Left cardiac atrium (tissue), 4 donors: ENCODE measurements around the gene ZBTB40. TPM values are rescaled to one million over a fixed set of nuclear protein-coding genes. Genes with fewer than 3 reads are reported as not detected.

Experiments used
- ATAC-seq, 2 donors: fragments of 200-7000 bp; cut with Tn5 transposase; one replicate each; pipeline ENCODE4 v1.9.1; 2020; ENCODE audit warnings: mild to moderate bottlenecking in 2 of 2, moderate library complexity in 2 of 2
- DNase-seq: peaks from one replicate; pipeline ENCODE4 v3.0.0-alpha.2; 2020
- intact Hi-C, 2 donors: fragments of 100-400 bp; cut with DNase I; formaldehyde crosslinking; loops; one replicate each; pipeline versions ENCODE4 v1.14.1 to v1.15.1; 2022 to 2023
- total RNA-seq, 2 donors: library from RNA; stranded (reverse); fragmentation: NEBNext Ultra II Directional; extraction: Animal tissue kit (Norgen Biotek cat#: 25700); gene quantifications; one replicate each; pipeline ENCODE4 v1.2.1, GENCODE V29; 2021
- donor health status: DM: no; HTN: yes; CAD: no.
- donor health status: DM: no; HTN: yes; CAD: no; lungs with severe emphysema.
- donor health status: DM: yes; HTN: yes; CAD: no.
- donor health status: Dilated cardiomyopathy.

ZBTB40 gene
- total RNA-seq, 2 donors from 2014 or later = 11.1 to 13.5 TPM

DNA sequence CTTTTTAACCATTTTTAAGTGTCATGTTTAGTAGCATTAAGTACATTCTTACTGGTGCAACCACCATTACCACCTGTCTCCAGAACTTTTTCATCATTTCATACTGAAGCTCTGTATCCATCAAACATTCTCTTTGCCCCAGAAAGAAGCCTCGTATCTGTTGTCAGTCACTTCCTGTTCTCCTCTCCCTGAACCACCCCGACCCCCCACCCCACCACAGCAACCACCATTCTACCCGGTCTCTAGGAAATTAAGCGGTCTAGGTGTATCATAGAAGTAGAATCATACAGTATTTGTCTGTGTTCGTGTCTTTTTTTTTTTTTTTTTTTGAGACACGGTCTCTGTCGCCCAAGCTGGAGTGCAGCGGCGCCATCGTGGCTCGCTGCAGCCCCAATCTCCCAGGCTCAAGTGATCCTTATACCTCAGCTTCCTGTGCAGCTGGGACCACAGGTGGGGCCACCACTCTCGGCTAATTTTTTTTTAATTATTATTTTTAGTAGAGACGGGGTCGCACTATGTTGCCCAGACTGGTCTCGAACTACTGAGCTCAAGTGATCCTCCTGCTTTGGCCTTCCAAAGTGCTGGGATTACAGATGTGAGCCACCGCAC, 88.0 kb downstream of the ZBTB40 start:
- DNase-seq (no peak), ATAC-seq (no peak)
- intact Hi-C loops = loop anchor here in 1 of 2 donors (10.0 kb wide), 1 partner anchor 95 kb away; the partner anchor contains the start of gene C1QA

DNA sequence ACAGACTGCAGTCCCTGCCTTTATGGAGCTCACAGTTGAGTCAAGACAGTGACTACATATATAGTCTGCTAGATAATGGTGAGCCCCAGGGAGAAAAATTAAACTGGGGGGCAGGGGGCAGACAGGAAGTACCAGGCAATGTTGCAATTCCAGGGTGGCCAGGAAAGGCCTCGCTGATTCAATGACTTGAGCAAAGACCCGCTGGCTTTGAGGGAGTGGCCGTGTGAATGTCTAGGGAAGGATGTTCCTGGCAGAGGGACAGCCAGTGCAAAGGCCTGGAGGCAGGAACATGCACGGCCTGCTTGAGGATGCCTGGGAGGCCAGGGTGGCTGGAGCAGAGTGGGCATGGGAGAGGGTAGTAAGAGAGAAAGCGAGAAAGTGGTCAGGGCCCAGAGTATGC, 88.7 kb downstream of the ZBTB40 start:
- intact Hi-C loops = no loop called here
- DNase-seq (no peak), ATAC-seq (no peak)

DNA sequence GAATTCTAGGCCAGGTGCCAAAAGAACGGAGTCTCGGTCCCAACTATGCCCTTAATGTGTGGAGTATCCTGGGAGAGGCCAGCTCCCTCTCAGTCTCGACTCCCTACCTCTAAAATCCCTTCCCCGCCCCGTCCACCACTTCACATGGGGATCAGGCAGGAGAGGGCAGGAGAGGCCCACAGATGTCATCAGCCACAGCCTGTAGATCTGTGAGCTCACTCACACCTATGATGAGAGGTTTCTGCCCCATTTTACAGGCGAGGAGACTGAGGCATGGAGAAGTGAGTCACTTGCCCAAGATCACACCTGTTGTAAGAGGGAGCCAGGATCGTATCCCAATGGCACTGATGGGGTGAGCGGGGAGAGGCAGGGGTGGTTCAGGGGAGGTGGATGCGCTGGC, 91.2 kb downstream of the ZBTB40 start:
- DNase-seq = no peak
- intact Hi-C loops = no loop called here
- ATAC-seq = no peak

DNA sequence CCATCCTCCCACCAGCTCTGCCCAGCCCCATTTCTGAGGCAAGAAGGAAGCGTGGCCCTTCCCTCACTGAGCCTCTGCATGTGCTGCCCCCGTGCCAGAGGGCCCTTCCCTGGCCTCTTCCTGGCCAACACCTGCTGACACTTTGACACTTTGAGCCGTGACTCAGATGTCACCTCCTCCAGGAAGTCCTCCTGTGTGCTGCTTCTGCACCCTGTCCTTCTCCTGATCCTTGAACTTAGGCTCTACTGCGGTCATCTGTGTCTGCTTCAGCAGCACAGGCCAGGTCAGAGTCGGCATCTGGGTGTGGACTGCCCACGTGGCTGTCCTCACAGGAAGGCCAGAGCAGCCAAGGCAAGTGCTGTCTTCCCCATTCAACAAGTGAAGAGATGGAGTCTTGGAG, 92.0 kb downstream of the ZBTB40 start:
- intact Hi-C loops = no loop called here
- no peak for ATAC-seq
- no peak for DNase-seq

DNA sequence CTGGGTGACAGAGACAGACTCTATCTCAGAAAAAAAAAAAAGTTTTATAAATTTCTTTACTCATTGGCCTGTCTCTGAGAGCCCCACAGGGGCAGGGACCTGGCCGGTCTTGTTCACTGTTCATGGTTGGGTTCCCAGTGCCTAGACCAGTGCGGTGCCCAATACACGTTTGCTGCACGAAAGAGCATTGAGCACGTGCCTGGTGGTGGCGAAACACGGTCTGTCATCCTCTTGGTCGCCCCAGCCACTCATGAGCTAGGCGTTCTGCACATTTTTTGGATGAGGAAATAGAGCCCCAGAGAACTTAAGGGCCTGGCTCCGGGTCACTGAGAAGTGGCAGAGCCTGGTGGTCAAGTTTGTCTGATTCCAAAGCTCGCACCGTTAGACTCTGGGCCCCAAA, 93.0 kb downstream of the ZBTB40 start:
- ATAC-seq (no peak), DNase-seq (no peak)
- intact Hi-C loops = no loop called here

DNA sequence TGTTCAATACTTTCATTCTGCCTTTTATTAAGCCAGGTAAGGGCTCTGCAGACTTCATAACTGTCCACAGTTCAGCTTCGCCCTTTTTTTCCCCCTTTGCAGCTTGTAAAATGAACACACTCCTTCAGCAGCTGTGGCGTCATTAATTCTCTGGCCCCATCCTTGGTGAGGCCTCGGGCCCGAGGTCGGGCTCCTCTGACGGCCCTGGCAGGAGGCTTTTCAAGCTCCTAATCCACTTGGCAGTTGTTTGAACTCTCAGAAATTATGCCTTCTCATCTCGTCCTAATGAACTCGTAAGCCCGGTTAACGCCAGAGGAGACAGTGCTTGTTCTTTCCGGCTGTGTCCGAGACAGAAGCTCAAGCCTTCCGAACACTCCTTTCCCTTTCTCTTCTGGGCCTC, 93.5 kb downstream of the ZBTB40 start:
- intact Hi-C loops = no loop called here
- no peak for DNase-seq
- no peak for ATAC-seq

DNA sequence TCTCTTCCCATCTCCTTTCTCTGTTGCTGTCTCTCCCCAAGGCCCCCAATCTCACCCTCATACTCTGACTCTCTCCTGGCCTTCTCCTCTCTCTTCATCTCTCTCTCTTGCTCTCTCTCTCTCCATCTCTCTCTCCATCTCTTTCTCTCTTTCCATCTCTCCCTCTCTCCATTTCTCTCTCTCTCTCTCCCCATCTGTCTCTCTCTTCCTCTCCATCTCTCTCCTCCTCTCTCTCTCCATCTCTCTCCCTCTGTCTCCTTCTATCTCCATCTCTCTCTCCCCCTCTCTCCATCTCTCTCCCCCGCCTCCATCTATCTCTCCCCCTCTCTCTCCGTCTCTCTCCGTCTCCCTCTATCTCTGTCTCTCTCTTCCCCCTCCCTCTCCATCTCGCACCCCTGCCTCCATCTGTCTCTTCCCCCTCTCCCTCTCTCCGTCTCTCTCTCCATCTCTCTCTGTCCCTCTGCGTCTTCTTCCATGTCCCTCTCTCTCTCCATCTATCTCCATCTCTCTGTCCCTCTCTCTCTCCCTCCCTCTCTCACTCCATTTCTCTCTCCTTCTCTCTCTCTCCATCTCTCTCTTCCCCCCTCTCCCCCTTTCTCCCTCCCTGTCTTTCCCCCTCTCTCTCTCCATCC, 95.7 kb downstream of the ZBTB40 start:
- intact Hi-C loops = no loop called here
- DNase-seq (no peak), ATAC-seq (no peak)

DNA sequence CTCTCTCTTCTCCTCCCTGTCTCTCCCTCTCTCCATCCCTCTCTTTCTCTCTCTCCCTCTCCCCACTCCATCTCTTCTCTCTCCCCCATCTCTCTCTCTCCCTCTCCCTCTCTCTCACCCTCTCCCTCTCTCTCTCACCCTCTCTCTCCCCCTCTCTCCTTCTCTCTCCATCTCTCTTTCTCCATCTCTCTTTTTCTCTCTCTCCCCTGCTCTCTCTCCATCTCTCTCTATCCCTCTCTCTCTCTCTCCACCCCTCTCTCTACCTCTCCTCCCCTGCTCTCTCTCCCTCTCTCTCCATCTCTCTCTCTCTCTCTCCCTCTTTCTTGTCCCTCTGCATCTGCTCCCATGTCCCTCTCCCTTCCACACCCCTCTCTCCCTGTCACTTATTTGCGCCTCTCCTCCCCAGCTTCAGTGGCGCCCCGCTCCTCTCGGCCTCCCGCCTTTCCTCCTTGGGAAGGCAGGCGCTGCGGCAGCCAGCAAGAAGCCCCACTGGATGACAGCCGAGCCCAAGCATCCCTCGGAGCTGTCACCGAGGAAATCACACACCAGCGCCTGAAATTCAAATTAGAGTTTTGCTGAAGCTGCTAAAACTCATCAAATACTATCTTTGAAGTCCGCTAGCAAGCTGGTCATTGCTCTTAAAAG, 96.3 kb downstream of the ZBTB40 start:
- ATAC-seq (no peak), DNase-seq (no peak)
- intact Hi-C loops = no loop called here

DNA sequence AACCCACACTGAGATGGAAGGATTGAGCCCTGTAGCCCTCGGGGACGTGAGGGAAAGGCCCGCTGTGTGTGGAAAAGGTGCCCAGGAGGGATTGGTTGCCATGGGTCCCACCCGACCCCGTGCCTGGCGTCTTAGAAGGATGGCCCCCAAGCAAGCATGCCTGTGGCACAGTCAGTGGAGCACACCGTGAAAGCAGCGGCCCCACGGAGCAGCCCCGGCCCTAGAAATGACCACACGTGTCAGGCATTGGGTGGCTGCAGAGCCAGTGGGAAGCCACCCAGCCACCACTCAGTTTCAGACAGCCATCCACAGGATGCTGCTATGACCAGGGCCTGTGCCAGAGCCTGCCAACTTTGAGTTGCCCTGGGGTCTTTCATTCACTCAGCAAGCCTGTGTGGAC, 98.4 kb downstream of the ZBTB40 start:
- intact Hi-C loops = no loop called here
- DNase-seq (no peak), ATAC-seq (no peak)

DNA sequence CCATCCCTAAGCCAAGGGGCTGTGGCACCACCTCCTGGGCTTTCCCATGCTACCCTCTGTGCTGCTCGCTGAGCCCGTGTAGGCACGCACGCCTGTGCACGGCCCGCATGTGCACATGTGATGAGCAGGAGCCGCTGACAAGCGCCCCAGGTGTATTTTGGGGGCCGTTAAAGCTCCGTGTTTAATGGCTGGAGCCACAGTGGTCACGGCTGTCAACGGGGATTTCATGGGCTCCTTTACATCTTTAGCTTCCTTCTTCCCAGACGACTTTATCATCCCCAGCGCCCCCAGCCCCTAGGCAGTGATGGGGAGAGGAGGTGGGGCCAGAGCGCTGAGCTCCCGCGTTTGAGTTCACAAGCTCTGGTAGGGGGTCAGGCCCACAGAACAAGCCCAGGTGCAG, 99.9 kb downstream of the ZBTB40 start:
- DNase-seq = no peak
- intact Hi-C loops = no loop called here
- ATAC-seq = no peak

DNA sequence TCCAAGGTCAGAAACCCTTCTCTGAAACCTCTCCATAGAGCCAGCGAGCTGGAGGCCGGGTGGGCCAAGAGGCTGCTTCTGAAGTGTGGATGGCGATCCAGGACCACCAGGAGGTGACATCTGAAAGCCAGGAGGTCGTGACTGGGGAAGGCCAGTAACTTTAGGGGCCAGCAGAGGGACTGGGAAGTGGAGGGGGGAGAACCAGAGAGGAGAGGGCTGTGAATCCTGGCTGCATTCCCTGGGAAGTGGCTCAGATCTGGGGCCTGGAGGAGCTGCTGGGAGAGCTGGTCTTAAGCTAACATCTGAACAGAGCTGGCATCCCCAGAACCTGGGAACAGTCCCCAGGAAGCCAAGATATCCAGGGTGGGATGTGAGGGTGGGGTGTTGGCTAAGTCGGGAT, 100.4 kb downstream of the ZBTB40 start:
- DNase-seq (no peak), ATAC-seq (no peak)
- intact Hi-C loops = no loop called here

DNA sequence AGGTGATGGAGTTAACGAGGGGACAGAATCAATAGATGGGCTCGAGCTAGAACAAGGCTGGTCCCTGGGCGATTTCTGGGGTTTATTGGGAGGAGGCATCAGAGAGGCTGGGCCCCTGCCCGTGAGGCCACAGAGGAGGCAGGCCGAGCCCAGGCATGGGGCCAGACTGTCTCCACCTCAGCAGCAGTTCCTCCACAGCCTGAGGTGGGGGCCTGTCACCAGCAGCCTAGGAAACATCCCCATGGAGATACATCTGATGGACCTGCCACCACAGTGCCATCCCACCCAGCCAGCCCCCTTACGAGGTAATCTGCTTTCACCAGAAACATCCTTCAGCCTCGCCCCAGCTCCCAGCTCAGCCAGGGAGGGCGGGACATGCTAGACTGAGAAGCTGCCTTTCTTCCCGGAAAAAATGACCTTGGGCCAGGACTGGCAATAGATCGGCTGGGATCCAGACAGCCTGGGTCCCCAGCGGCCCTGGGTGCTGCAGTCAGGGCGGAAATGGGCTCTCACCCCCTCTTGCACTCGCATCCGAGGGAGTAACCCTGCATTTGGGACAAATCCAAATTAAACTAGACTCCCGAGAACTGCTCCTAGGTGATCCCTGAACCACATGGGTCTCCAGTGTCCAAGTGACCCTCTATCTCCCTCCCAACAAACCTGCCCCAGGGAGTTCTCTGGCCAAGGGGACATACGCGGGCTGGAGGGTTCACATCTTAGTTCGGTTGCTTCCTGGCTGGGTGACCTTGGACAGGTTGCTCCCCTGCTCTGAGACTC, 101.6 kb downstream of the ZBTB40 start:
- intact Hi-C loops = no loop called here
- ATAC-seq (peak in 1 of 2 donors; percentile 7), DNase-seq (no peak)

DNA sequence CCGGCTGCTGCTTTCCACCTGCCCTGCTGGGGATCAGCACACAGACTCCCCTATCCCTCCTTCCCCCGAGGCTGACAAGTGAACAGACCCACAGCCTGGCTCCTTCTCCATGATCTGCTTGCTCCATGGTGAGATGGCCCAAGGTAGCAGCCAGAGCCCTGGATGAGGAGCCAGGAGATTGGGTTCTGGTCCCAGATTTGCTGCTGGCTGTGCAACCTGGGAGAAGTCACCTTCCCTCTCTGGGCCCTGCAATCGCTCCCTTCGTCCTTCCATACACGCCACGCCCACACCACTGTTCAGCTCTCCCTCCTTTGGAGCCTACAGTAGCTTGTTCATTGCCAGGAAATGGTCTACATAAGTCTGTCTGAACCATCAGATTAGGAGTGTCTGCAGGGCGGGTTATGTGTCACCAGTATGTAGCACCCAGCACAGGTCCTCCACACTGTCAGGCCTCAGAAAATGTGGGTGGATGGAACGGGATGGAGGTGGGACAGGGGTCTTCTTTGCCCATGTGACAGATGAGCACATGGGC, 102.4 kb downstream of the ZBTB40 start:
- intact Hi-C loops = no loop called here
- DNase-seq (no peak), ATAC-seq (no peak)

DNA sequence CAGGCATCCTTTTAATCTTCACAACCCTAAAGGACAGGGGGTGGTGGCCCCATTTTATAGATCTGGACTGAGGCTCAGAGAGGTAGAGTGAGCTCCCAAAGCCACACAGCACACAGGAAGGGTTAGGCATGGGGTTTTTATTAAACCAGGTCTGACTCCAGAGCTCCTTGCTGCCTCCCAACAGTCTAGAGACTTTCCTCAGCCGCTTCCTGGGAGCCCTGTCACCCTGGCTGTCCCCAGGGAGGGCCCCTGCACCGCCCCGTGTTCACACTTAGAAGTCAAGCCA, 103.7 kb downstream of the ZBTB40 start:
- ATAC-seq = peak in 1 of 2 donors; percentile 13
- intact Hi-C loops = no loop called here

DNA sequence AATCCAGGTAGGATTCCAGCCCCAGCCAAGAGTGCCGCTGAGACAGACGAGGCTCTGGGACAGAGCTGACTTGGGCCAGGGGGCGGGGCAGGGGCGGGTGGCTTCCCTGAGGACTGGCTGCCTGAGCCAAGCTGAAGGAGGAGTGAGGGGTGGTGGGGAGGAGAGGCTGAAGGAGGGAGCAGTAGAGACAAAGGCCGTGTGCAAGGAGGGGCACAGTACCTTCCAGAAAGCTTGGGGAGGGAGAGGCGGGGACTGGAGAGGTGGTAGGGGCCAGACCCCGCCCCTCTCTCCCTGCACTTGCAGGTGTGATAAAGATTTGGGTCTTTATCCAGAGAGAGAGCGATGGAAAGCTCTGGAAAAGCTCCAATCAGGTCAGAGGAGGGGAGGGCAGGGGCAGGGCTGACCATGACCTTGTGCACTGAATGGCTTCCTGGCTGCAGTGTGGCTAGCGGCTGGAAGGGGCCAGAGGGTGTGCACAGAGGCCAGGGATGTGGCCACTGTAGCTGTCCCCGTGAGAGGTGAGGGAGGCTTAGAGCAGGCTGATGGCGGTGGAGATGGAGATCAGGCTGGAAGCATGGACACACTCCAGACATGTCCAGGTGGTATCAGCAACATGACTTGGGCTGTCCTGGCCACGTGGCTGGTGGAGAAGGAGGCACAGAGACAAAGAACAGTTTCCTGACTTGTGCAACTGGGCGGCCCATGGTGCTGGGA, 104.9 kb downstream of the ZBTB40 start:
- DNase-seq (no peak), ATAC-seq (no peak)
- intact Hi-C loops = no loop called here

More for the DNA sequence above, 103.7 kb downstream of the ZBTB40 start:
- no peak for DNase-seq

DNA sequence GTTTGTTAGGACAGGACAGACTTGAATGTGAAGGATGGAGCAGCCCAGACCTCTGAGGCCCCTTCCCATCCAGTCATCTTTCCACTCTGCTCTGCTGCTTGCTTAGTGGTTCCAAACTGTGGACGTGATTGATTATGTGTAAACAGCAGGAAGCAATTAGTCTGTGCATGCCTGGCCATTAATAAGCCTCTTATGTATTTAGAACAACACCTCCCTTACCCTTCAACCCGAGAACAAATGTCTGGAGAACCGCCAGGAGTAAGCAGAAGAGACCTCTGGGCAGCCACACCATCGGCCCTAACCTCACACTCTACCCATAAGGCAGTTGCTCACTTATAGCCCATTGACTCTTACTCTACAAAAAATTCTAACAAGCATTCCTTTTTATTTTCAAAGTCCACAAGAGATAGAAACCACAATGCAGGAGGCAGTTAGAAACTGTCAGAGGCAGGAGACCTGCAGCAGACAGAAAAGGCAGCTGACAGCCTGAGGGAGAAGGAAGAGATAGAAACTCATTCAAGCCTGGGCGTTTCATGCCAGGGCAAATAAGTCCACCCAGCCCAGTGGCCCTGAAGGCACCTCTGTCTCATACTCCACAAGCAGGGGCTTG, 105.8 kb downstream of the ZBTB40 start:
- intact Hi-C loops = no loop called here
- DNase-seq = no peak
- ATAC-seq = no peak

DNA sequence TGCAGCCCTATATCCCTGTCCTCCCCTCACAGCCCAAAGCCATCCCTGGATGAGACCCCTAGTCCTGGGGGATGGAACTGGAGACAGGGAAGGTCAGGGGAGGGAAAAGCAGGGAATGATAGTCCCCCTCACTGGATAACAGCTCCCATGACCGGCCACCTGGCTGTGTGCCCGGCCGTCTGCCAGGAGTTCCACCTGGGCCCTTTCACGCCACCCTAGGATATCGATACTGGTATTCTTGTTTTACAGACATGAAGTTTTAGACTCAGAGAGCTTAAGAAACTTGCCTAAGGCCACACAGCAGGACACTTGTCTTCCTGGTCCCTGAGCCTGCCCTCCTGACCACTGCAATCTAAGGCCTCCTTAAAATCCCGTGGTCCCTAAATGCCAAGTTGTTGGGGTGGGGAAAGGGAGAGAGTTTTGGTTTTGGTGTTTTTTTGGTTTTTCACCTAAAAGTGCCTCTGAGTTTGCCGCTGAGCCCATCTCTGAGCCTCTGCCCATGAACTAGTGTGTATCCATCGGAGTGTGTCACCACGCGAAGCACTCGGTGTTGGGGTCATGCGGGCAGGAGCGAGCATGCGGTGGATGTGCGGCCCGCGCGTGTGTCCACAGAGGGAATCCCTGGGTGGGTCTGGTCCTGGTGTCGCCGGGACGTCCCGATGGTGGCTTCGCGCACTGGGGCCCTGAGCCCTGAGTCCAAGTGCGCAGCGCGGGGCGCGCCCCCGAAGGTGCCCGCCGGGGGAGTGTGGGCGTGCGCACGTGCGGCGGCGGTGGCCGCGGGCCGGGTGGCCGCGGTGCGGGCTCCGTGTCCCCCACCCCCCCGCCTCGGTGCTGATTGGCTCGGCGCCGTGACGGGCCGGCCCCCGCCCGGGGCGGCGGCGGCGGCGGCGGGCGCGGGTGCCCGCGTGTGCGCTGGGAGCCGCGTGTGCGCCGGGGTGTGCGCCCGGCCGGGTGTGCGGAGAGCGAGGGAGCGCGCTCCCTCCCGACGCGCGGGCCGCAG, 111.2 kb downstream of the ZBTB40 start, which contains the start of gene EPHA8:
Gene EPHA8, plus strand, starts transcription at position 906 of the 1,000 bp plus-strand sequence. CDS start 147 bp downstream, outside the sequence.
- no peak for ATAC-seq
- intact Hi-C loops = loop anchor here in 1 of 2 donors (10.0 kb wide), 1 partner anchor 312 kb away; no protein-coding TSS in a partner anchor
- DNase-seq = no peak
